ENCODE data around the gene ZNF23.

ZNF23 gene

DNA sequence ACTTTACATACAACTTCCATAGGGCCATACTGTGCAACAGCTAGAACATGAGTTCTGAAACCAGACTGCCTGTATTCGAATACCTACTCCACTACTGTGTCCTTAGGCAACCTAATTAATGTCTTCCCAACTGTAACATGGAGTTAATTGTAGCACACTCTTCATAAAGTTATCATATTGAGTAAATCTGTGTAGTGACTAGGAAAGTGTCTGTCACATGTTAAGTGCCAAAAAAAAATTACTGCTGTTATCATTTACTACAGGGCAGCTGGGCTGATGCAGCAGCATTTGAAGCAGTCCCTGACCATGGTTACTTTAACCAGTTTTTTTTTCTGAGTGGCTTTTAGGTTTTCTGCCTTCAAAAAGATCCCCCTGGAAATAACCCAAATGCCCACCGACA is 10.9 kb upstream of the ZNF23 start:
- no peak overlapping the region for H3K4me3 ChIP-seq (ENCODE audit: severe bottlenecking)
- H3K9me3 ChIP-seq (ENCODE audit: severe bottlenecking), result peaks cover 2% of the 10 kb centered on the region
- DNase-seq (ENCODE audit: low spot score) (no peak), ATAC-seq (ENCODE audit: low read depth) (no peak)
- H3K27ac ChIP-seq (ENCODE audit: poor library complexity, severe bottlenecking), result peak overlapping the region; percentile 92
- H3K4me1 ChIP-seq (ENCODE audit: insufficient read depth, poor library complexity, severe bottlenecking), result peaks cover 20% of the 10 kb centered on the region
- H3K27me3 ChIP-seq (ENCODE audit: insufficient read depth, poor library complexity, severe bottlenecking), result no peaks in the 10 kb centered on the region
- no peak for TF ChIP-seq CTCF (IDR thresholded peaks at IDR 0.05; ENCODE audit: poor library complexity, severe bottlenecking)
- H3K36me3 ChIP-seq (ENCODE audit: low read depth), result peaks cover 30% of the 10 kb centered on the region

GRCh38 chr16:71472051-71472450 is 10.0 kb upstream of the ZNF23 start:
- ATAC-seq (ENCODE audit: low read depth), result no peak
- H3K4me1 ChIP-seq (ENCODE audit: insufficient read depth, poor library complexity, severe bottlenecking), result peaks cover 20% of the 10 kb centered on the region
- peaks cover 22% of the 10 kb centered on the region for H3K36me3 ChIP-seq (ENCODE audit: low read depth)
- H3K27ac ChIP-seq (ENCODE audit: poor library complexity, severe bottlenecking), result no peak overlapping the region
- DNase-seq (ENCODE audit: low spot score), result no peak
- TF ChIP-seq CTCF (IDR thresholded peaks at IDR 0.05; ENCODE audit: poor library complexity, severe bottlenecking), result no peak
- no peaks in the 10 kb centered on the region for H3K27me3 ChIP-seq (ENCODE audit: insufficient read depth, poor library complexity, severe bottlenecking)
- peaks cover 2% of the 10 kb centered on the region for H3K9me3 ChIP-seq (ENCODE audit: severe bottlenecking)
- H3K4me3 ChIP-seq (ENCODE audit: severe bottlenecking), result no peak overlapping the region

GRCh38 chr16:71467810-71468209 is 5.8 kb upstream of the ZNF23 start:
- Histone ChIP-seq H3K4me3 (ENCODE audit: severe bottlenecking) (no peak overlapping the region), H3K27ac (ENCODE audit: poor library complexity, severe bottlenecking) (no peak overlapping the region), H3K36me3 (ENCODE audit: low read depth) (no peaks in the 10 kb centered on the region), H3K9me3 (ENCODE audit: severe bottlenecking) (no peaks in the 10 kb centered on the region), H3K27me3 (ENCODE audit: insufficient read depth, poor library complexity, severe bottlenecking) (no peaks in the 10 kb centered on the region), H3K4me1 (ENCODE audit: insufficient read depth, poor library complexity, severe bottlenecking) (peaks cover under 1% of the 10 kb centered on the region)
- DNase-seq (ENCODE audit: low spot score) (no peak), ATAC-seq (ENCODE audit: low read depth) (peak; percentile 58; the same call in 2 of the 3 replicates)
- no peak for TF ChIP-seq CTCF (IDR thresholded peaks at IDR 0.05; ENCODE audit: poor library complexity, severe bottlenecking)

DNA sequence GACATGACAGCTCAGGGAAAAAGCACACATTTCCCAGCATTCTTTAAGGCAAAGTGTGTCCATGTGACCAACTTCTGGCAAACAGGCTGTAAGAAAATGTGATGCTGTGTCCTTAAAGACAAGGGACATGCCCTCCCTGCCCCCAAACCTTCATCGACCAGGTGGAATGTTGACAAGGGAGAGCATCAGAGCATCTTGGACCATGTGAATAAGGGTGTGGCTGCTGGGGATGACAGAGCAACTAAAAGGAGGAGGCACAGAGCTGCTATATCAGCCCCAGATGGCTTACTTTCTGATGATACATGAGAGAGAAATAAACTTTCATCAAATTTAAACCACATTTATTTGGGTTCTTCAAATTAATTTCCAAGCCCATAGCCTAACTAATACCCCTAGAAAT is 2.2 kb upstream of the ZNF23 start:
- H3K4me1 ChIP-seq (ENCODE audit: insufficient read depth, poor library complexity, severe bottlenecking), result peaks cover 22% of the 10 kb centered on the region
- H3K36me3 ChIP-seq (ENCODE audit: low read depth), result peaks cover 10% of the 10 kb centered on the region
- TF ChIP-seq CTCF (IDR thresholded peaks at IDR 0.05; ENCODE audit: poor library complexity, severe bottlenecking), result no peak
- ATAC-seq (ENCODE audit: low read depth), result no peak
- no peak overlapping the region for H3K27ac ChIP-seq (ENCODE audit: poor library complexity, severe bottlenecking)
- H3K9me3 ChIP-seq (ENCODE audit: severe bottlenecking), result no peaks in the 10 kb centered on the region
- H3K4me3 ChIP-seq (ENCODE audit: severe bottlenecking), result no peak overlapping the region
- H3K27me3 ChIP-seq (ENCODE audit: insufficient read depth, poor library complexity, severe bottlenecking), result no peaks in the 10 kb centered on the region
- no peak for DNase-seq (ENCODE audit: low spot score)

GRCh38 chr16:71460941-71461340 is 1.1 kb downstream of the ZNF23 start:
- DNase-seq (ENCODE audit: low spot score), result no peak
- Histone ChIP-seq H3K27ac (ENCODE audit: poor library complexity, severe bottlenecking) (peak overlapping the region; percentile 72), H3K36me3 (ENCODE audit: low read depth) (peaks cover 20% of the 10 kb centered on the region), H3K4me3 (ENCODE audit: severe bottlenecking) (peak overlapping the region; percentile 70), H3K4me1 (ENCODE audit: insufficient read depth, poor library complexity, severe bottlenecking) (peaks cover 22% of the 10 kb centered on the region), H3K27me3 (ENCODE audit: insufficient read depth, poor library complexity, severe bottlenecking) (no peaks in the 10 kb centered on the region), H3K9me3 (ENCODE audit: severe bottlenecking) (no peaks in the 10 kb centered on the region)
- ATAC-seq (ENCODE audit: low read depth), result no peak
- no peak for TF ChIP-seq CTCF (IDR thresholded peaks at IDR 0.05; ENCODE audit: poor library complexity, severe bottlenecking)

Measured in RWPE2 (cell line).